MM.1S (cell line): ENCODE data around the gene TTC1.

Source experiments
- EZH2 ChIP-seq: fragments of 300-600 bp; sonication (generic); optimal IDR thresholded peaks from 2 replicates; pipeline ENCODE3; 2017; ENCODE audit warnings: low read depth, mild to moderate bottlenecking, antibody characterized with exemption, low read length, mixed read lengths
- TF ChIP-seq, protein P1 (sequence below): fragments of 300-600 bp; sonication (generic); IDR thresholded peaks from 2 replicates; pipeline ENCODE4 v1.5.1; 2016; ENCODE audit warnings: antibody characterized with exemption, low read length, mixed read lengths

DNA sequence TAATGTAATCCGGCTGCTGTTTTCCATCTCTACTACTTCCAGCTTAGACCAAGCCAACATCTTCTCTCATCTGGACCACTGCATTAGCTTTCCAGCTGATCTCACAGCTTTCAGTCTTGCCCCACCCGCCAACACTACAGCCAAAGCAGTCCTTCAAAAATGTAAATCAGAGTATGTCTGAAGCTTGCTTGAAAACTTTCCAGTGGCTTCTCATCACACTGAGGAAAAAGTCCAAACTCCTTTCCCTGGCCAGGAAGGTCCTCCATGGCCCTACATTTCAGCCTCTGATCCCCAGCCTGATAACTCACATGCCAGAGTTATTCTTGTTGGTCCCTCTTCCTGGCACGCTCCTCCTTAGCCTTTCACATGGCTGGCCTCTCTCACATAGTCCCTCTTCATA is 38.5 kb downstream of the TTC1 start:
- TF ChIP-seq, protein P1, sequence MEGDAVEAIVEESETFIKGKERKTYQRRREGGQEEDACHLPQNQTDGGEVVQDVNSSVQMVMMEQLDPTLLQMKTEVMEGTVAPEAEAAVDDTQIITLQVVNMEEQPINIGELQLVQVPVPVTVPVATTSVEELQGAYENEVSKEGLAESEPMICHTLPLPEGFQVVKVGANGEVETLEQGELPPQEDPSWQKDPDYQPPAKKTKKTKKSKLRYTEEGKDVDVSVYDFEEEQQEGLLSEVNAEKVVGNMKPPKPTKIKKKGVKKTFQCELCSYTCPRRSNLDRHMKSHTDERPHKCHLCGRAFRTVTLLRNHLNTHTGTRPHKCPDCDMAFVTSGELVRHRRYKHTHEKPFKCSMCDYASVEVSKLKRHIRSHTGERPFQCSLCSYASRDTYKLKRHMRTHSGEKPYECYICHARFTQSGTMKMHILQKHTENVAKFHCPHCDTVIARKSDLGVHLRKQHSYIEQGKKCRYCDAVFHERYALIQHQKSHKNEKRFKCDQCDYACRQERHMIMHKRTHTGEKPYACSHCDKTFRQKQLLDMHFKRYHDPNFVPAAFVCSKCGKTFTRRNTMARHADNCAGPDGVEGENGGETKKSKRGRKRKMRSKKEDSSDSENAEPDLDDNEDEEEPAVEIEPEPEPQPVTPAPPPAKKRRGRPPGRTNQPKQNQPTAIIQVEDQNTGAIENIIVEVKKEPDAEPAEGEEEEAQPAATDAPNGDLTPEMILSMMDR = no peak
- no peak for TF ChIP-seq EZH2
